ENCODE results near the gene KCNQ1.

The KCNQ1 gene

DNA sequence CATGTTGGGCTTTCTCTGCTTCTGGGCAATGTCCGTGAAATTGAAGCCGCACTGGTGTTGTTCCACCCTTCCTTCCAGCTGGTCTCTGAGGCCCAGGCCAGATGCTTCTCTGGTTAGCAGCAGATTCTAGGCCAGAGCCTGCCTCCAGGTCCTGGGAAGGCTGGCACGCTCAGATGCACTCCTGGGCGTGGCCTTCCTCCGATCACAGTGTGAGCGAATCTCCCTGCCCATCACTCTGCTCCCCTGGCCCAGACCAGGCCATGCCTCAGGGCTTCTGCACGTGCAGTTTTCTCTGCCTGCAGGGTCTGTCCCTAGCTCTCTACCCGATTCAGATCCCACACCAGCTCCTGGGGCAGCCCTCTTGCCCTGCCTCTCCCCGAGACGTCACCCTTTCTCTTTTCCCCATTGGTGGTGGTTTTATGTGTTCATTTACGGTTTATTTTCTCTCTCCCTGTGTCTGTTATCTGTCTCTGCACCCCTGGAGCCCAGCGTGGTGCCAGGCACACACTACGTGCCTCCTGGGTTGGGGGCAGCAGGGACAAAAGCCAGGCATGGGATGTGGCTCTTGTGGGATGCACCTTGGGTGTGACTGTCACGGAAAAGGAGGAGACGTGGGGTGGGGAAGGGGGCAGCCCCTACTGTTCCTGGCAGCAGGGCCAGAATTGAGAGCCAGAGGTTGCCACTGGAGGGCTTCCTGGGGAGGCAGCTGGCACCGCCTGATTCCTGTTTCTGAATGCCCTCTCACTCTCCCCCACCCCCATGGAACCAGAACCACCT, 66.0 kb downstream of the KCNQ1 start:
- DNase-seq (ENCODE audit: extremely low read depth, insufficient read length), result no peak
- Histone ChIP-seq H3K4me3 (replicated peaks; ENCODE audit: low read depth, low read length) (no peak overlapping the region), H3K36me3 (ENCODE audit: control insufficient read depth, insufficient read depth, low read length) (no peaks in the 10 kb centered on the region), H3K27me3 (replicated peaks; ENCODE audit: control insufficient read depth, insufficient read depth, low read length) (no peaks in the 10 kb centered on the region; the same call in 1 of the 2 replicates)
- TF ChIP-seq, protein P1, sequence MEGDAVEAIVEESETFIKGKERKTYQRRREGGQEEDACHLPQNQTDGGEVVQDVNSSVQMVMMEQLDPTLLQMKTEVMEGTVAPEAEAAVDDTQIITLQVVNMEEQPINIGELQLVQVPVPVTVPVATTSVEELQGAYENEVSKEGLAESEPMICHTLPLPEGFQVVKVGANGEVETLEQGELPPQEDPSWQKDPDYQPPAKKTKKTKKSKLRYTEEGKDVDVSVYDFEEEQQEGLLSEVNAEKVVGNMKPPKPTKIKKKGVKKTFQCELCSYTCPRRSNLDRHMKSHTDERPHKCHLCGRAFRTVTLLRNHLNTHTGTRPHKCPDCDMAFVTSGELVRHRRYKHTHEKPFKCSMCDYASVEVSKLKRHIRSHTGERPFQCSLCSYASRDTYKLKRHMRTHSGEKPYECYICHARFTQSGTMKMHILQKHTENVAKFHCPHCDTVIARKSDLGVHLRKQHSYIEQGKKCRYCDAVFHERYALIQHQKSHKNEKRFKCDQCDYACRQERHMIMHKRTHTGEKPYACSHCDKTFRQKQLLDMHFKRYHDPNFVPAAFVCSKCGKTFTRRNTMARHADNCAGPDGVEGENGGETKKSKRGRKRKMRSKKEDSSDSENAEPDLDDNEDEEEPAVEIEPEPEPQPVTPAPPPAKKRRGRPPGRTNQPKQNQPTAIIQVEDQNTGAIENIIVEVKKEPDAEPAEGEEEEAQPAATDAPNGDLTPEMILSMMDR (IDR thresholded peaks at IDR 0.05; ENCODE audit: insufficient read depth, low read length, poor library complexity, severe bottlenecking), result no peak

DNA sequence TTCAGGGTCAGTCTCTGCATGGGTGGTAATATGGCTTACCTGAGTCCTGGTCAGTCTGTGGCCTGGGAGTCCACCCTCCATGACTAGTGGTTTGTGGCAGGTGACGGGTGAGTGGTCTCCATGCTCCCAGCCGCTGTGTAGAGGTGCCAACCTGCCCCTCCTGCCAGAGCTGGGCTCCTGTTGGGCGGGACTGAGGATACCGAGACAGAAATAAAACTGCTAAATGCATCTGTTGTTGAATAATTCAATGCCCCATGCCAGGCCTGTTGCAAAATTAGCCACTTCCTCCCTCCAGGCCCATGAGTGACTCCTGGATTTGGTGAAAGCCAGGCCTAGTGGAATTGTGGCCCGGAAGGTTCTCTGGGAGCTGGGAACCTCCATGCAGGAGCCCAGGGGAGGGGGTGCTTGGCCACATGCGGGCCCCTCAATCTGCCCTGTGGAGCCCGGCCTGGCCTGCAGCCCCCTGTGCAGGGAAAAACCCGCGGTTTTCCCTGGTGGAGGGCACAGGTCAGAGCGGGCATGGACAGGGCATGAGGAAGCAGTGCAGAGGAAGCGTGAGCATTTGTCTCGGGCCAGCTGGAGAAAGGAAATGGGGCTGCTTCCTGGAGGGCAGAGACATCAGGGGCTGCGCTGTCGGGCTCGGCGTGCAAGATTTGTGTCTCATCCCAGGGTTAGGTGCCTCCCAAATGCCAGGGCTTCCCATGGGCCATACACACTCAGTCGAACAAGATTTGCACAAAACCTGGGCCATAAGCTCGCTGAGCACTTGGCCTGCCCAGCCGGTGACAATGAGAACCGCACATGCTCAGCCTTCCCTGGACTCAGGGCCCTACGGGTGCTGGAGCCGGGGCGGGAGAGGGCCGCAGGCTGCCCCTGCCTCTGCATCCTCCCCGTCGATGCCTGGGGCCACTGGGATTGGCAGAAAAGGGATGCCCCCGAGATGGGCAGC, 66.9 kb downstream of the KCNQ1 start:
- no peak for DNase-seq (ENCODE audit: extremely low read depth, insufficient read length)

DNA sequence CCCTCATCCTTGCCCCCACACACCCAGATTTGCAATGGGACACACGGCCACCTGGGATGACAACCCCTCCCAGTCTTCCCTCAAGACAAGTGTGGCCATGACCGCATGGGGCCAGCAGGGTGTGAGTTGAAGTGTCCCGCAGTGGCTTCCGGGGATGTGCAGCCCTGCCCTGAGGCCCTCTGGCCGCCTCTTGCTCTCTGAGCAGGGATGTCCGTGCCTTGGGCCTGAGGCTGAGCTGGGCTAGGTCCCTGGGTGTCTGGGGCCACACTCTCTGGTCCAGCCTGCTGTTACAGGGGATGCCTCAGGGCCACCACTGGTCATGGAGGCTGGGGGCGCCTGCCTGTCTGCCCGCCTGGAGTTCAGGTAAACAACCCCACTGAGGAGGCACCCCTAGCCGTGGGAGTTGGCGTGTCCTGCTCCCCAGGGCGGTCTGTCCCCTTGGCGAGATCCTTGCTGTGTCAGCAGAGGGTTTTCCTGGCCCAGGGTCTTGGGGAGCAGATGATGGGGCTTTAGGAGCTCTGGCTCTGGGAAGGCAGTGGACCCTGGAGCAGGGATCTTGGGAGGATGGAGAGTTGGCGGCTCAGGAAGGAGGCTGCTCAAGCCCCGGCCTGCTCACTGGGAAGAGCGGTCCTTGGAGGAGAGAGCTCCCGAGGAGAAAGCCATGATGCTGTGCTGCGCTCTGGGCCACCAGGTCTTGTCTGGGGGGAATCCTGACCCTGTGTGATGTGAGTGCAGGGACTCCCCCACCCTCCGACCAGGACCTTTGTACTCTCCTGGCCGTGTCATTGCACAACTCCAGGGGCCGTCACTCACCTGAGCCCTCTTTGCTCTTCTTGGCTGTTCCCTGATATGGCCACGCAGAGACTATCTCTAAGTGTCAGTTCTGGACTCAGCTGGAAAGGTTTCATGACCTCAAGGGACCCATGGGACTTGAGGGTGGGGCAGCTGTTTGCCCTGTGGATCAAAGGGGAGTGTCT, 67.9 kb downstream of the KCNQ1 start:
- TF ChIP-seq, protein P1 (IDR thresholded peaks at IDR 0.05; ENCODE audit: insufficient read depth, low read length, poor library complexity, severe bottlenecking), result no peak
- no peak overlapping the region for H3K4me3 ChIP-seq (replicated peaks; ENCODE audit: low read depth, low read length)
- no peak for DNase-seq (ENCODE audit: extremely low read depth, insufficient read length)
- H3K36me3 ChIP-seq (ENCODE audit: control insufficient read depth, insufficient read depth, low read length), result no peaks in the 10 kb centered on the region
- no peaks in the 10 kb centered on the region; the same call in 1 of the 2 replicates for H3K27me3 ChIP-seq (replicated peaks; ENCODE audit: control insufficient read depth, insufficient read depth, low read length)

More for the DNA sequence above, 66.9 kb downstream of the KCNQ1 start:
- H3K27me3 ChIP-seq (replicated peaks; ENCODE audit: control insufficient read depth, insufficient read depth, low read length), result no peaks in the 10 kb centered on the region; the same call in 1 of the 2 replicates
- TF ChIP-seq, protein P1 (IDR thresholded peaks at IDR 0.05; ENCODE audit: insufficient read depth, low read length, poor library complexity, severe bottlenecking), result no peak
- H3K36me3 ChIP-seq (ENCODE audit: control insufficient read depth, insufficient read depth, low read length), result no peaks in the 10 kb centered on the region
- H3K4me3 ChIP-seq (replicated peaks; ENCODE audit: low read depth, low read length), result no peak overlapping the region

DNA sequence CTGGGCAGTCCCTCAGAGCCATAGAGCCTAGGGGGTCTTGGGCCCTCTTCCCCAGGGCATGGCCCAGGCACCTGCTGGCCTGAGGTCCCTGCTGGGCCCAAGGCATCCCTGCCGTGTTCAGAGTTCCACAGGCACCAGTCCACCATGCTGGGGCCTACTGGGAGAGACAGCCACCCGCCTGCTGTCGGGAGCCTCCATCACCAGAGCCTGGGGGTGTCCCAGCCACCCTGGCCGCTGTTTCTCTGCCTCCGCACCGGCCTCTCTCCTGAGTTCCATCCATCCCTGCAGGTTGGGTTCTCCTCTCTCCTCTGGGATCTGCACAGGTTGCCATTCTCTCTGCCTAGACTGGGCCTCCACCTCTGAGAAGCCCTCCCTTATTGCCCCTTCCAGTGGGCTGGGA, 68.6 kb downstream of the KCNQ1 start:
- Histone ChIP-seq H3K27me3 (replicated peaks; ENCODE audit: control insufficient read depth, insufficient read depth, low read length) (no peaks in the 10 kb centered on the region; the same call in 1 of the 2 replicates), H3K4me3 (replicated peaks; ENCODE audit: low read depth, low read length) (no peak overlapping the region), H3K36me3 (ENCODE audit: control insufficient read depth, insufficient read depth, low read length) (no peaks in the 10 kb centered on the region)
- TF ChIP-seq, protein P1 (IDR thresholded peaks at IDR 0.05; ENCODE audit: insufficient read depth, low read length, poor library complexity, severe bottlenecking), result no peak
- DNase-seq (ENCODE audit: extremely low read depth, insufficient read length), result no peak

Data from GM06990 (cell line).